IMR-90 (cell line): ENCODE results near the gene NCF2. TPM values are rescaled to one million over a fixed set of nuclear protein-coding genes. Genes with fewer than 3 reads are reported as not detected.
A peak's percentile ranks its signal among the peaks of the same experiment; 100 is the strongest.

Experiments
- ATAC-seq: fragments of 200-7000 bp; cut with Tn5 transposase; 2 replicates; pipeline ENCODE4 v1.9.1; 2020; ENCODE audit warnings: low read depth, mild to moderate bottlenecking, moderate library complexity
- BruUV-seq: library from RNA; stranded (reverse); fragments of 400-500 nt; replicated peaks from 2 replicates; lab custom pipeline; 2021; lab: Mats Ljungman, UMichigan
- CTCF ChIA-PET: fragments of 300-600 bp; formaldehyde crosslinking; extraction: SDS; loops from one replicate; lab custom pipeline; 2021; ENCODE audit warnings: antibody characterized with exemption; lab: Yijun Ruan, JAX
- POLR2A ChIA-PET: fragments of 300-600 bp; sonication (Branson Sonifier 250); formaldehyde crosslinking; loops from one replicate; lab custom pipeline; 2022; ENCODE audit warnings: antibody characterized with exemption; ENCODE audit not compliant: unreplicated experiment; lab: Charles Lee
- DNase-seq: peaks from one replicate; pipeline ENCODE4 v3.0.0; 2013
- H2AFZ ChIP-seq: replicated peaks from 2 replicates; pipeline ENCODE3; 2013; ENCODE audit warnings: low read length, mild to moderate bottlenecking; ENCODE audit not compliant: poor library complexity
- H2AK5ac ChIP-seq: 2 replicates; pipeline ENCODE4 v1.6.1; 2013; ENCODE audit warnings: low read depth, low read length, inconsistent platforms
- H2AK9ac ChIP-seq: replicated peaks from 2 replicates; pipeline ENCODE3; 2013; ENCODE audit warnings: mild to moderate bottlenecking, low read depth, low read length, moderate library complexity; ENCODE audit not compliant: poor library complexity
- H2BK120ac ChIP-seq: 2 replicates; pipeline ENCODE4 v1.6.1; 2013; ENCODE audit warnings: low read depth, low read length, inconsistent platforms
- H2BK15ac ChIP-seq: 3 replicates; pipeline ENCODE4 v1.6.1; 2013; ENCODE audit warnings: low read depth, low read length, inconsistent platforms
- H2BK20ac ChIP-seq: 2 replicates; pipeline ENCODE4 v1.6.1; 2013; ENCODE audit warnings: low read depth, mild to moderate bottlenecking, inconsistent platforms, low read length, moderate library complexity
- H2BK5ac ChIP-seq: 2 replicates; pipeline ENCODE4 v1.6.1; 2013; ENCODE audit warnings: mild to moderate bottlenecking, low read depth, low read length, inconsistent platforms; ENCODE audit not compliant: poor library complexity, severe bottlenecking
- H3K14ac ChIP-seq: replicated peaks from 2 replicates; pipeline ENCODE4 v1.6.1; 2013; ENCODE audit warnings: low read depth, low read length, inconsistent platforms
- H3K18ac ChIP-seq: 2 replicates; pipeline ENCODE4 v1.6.1; 2013; ENCODE audit warnings: low read depth, low read length, control low read depth
- H3K23ac ChIP-seq: 2 replicates; pipeline ENCODE4 v1.6.1; 2013; ENCODE audit warnings: low read depth, low read length, inconsistent platforms
- H3K27ac ChIP-seq: 2 replicates; pipeline ENCODE4 v1.5.1; 2013; ENCODE audit warnings: mild to moderate bottlenecking, control low read depth, low read length; ENCODE audit not compliant: insufficient read depth
- H3K27me3 ChIP-seq: 2 replicates; pipeline ENCODE4 v1.6.1; 2013; ENCODE audit warnings: low read length; ENCODE audit not compliant: control insufficient read depth, insufficient read depth
- H3K36me3 ChIP-seq: 2 replicates; pipeline ENCODE4 v1.6.1; 2013; ENCODE audit warnings: low read length, mixed read lengths; ENCODE audit not compliant: control insufficient read depth, insufficient read depth
- H3K4ac ChIP-seq: 2 replicates; pipeline ENCODE4 v1.6.1; 2013; ENCODE audit warnings: low read depth, low read length, inconsistent platforms
- H3K4me1 ChIP-seq: 2 replicates; pipeline ENCODE4 v1.6.1; 2013; ENCODE audit warnings: low read length, mixed read lengths; ENCODE audit not compliant: control insufficient read depth, insufficient read depth
- H3K4me2 ChIP-seq: 2 replicates; pipeline ENCODE4 v1.6.1; 2013; ENCODE audit warnings: low read depth, mild to moderate bottlenecking, control low read depth, low read length, moderate library complexity
- H3K4me3 ChIP-seq: 2 replicates; pipeline ENCODE4 v1.5.1; 2013; ENCODE audit warnings: low read depth, mild to moderate bottlenecking, control low read depth, low read length, moderate library complexity; ENCODE audit not compliant: insufficient read depth
- H3K56ac ChIP-seq: 2 replicates; pipeline ENCODE4 v1.6.1; 2013; ENCODE audit warnings: low read length, inconsistent platforms; ENCODE audit not compliant: insufficient read depth; ENCODE audit errors: extremely low read depth
- H3K79me1 ChIP-seq, 2 experiments: 2 replicates each; pipeline ENCODE4 v1.6.1; 2013; ENCODE audit warnings: low read length in 2 of 2, inconsistent platforms in 1 of 2, low read depth in 1 of 2
- H3K9ac ChIP-seq: 2 replicates; pipeline ENCODE4 v1.6.1; 2013; ENCODE audit warnings: low read depth, low read length, control low read depth
- H3K9me1 ChIP-seq: 2 replicates; pipeline ENCODE4 v1.6.1; 2013; ENCODE audit warnings: low read length, inconsistent platforms; ENCODE audit not compliant: insufficient read depth
- H3K9me3 ChIP-seq: 2 replicates; pipeline ENCODE4 v1.6.1; 2013; ENCODE audit warnings: low read length; ENCODE audit not compliant: control insufficient read depth, insufficient read depth
- H4K20me1 ChIP-seq: 2 replicates; pipeline ENCODE4 v1.6.1; 2013; ENCODE audit warnings: low read length, inconsistent platforms; ENCODE audit not compliant: insufficient read depth
- H4K5ac ChIP-seq: 2 replicates; pipeline ENCODE4 v1.6.1; 2013; ENCODE audit warnings: mild to moderate bottlenecking, low read depth, low read length, control low read depth
- H4K8ac ChIP-seq, 2 experiments: 2 replicates each; pipeline ENCODE4 v1.6.1; 2013; ENCODE audit warnings: low read depth in 2 of 2, low read length in 2 of 2, control low read depth in 1 of 2, inconsistent platforms in 1 of 2
- H4K91ac ChIP-seq: 2 replicates; pipeline ENCODE4 v1.6.1; 2013; ENCODE audit warnings: low read depth, low read length, inconsistent platforms; ENCODE audit not compliant: insufficient read depth
- SMC3 ChIP-seq: fragments of 150-350 bp; IDR thresholded peaks from 2 replicates; pipeline ENCODE4 v1.6.1; 2016; ENCODE audit warnings: low read depth, mild to moderate bottlenecking, antibody characterized with exemption, low read length, moderate library complexity
- USF2 ChIP-seq: fragments of 150-350 bp; IDR thresholded peaks from 2 replicates; pipeline ENCODE4 v1.6.1; 2017; ENCODE audit warnings: mild to moderate bottlenecking, antibody characterized with exemption, low read length, low read depth
- WGBS, 2 experiments: methylation state at CpG; one replicate each; pipeline versions ENCODE4 v1.1.5 to v1.1.7; 2013; ENCODE audit warnings: missing lambda C conversion rate in 2 of 2; ENCODE audit not compliant: insufficient read length in 1 of 2; ENCODE audit errors: extremely low coverage in 2 of 2; 5-methylcytosine and 5-hydroxymethylcytosine counted together
- dilution Hi-C: fragments of 300-500 bp; cut with HindIII; formaldehyde crosslinking; loops from one replicate; pipeline ENCODE4 v1.14.3; 2018; ENCODE audit warnings: low sequenced_read_pairs; ENCODE audit not compliant: unreplicated experiment
- in situ Hi-C: fragments of 300-500 bp; cut with MboI; formaldehyde crosslinking; loops from 3 replicates; pipeline ENCODE4 v1.14.3; 2019; ENCODE audit warnings: low sequenced_read_pairs, inconsistent platforms, mixed read lengths
- intact Hi-C: fragments of 100-400 bp; cut with micrococcal nuclease; formaldehyde crosslinking; loops from 2 replicates; pipeline ENCODE4 v1.10.0; 2022
- polyA plus RNA-seq, 3 experiments: library from polyadenylated mRNA; depleted of rRNA; stranded (reverse); fragments of >200 nt; gene quantifications; 2 replicates each; pipeline ENCODE4 v1.2.3, GENCODE V29; 2012; ENCODE audit warnings: low replicate concordance in 1 of 3
- total RNA-seq: library from RNA; depleted of rRNA; stranded (reverse); fragments of >200 nt; gene quantifications from 2 replicates; pipeline ENCODE4 v1.2.3, GENCODE V29; 2012

The NCF2 gene
- total and polyA plus RNA-seq, 2 of the 4 experiments (the other 2 are of a cell fraction) = 3.2 to 4.2 TPM

GRCh38 chr1:183567584-183567983 is 22.7 kb downstream of the NCF2 start:
- H3K4me2 ChIP-seq = no peak overlapping the region
- no peak overlapping the region for H2BK120ac ChIP-seq
- no peak overlapping the region for H3K23ac ChIP-seq
- H3K4ac ChIP-seq = peak overlapping the region; percentile 20
- H3K18ac ChIP-seq = no peak overlapping the region
- peak overlapping the region; percentile 25; the same call in 1 of the 2 replicates for H2AK5ac ChIP-seq
- ATAC-seq (peak; percentile 18; the same call in 1 of the 2 replicates), DNase-seq (peak; percentile 47)
- intact Hi-C loops = no loop called here
- H2AFZ ChIP-seq = peak overlapping the region; percentile 77
- H3K27me3 ChIP-seq = no peaks in the 10 kb centered on the region
- H3K79me1 ChIP-seq = no peaks in the 10 kb centered on the region
- no peak overlapping the region for H3K9ac ChIP-seq
- no peak overlapping the region for H4K5ac ChIP-seq
- no peaks in the 10 kb centered on the region for H4K20me1 ChIP-seq
- BruUV-seq = no TSS peak
- H3K4me1 ChIP-seq = peaks cover 13% of the 10 kb centered on the region
- no peaks in the 10 kb centered on the region for H3K9me3 ChIP-seq
- in situ Hi-C loops = no loop called here
- H2BK15ac ChIP-seq = no peak overlapping the region
- no peak overlapping the region for H3K27ac ChIP-seq
- no peak overlapping the region for H3K56ac ChIP-seq
- 0 out of 2 replicates have a peak overlapping the region, but pooled peaks have one; percentile 5 for H3K14ac ChIP-seq
- no CpG with 5 or more reads among the region's 5 CpGs for WGBS, 2 experiments
- H4K8ac ChIP-seq = peak overlapping the region in 1 of 2 experiments; percentile 12; a peak in 1 of 4 replicates
- H3K4me3 ChIP-seq = no peak overlapping the region
- no peaks in the 10 kb centered on the region for H3K36me3 ChIP-seq
- no peak overlapping the region for H2BK5ac ChIP-seq
- ChIA-PET POLR2A (no interaction called here), CTCF (interaction anchor here (0.6 to 0.7 kb wide), 4 partner anchors 21 to 1782 kb away, joined by 4 to 5 read pairs (median 4); no protein-coding TSS in a partner anchor)
- H4K91ac ChIP-seq = 0 out of 2 replicates have a peak overlapping the region, but pooled peaks have one; percentile 16
- H3K9me1 ChIP-seq = peaks cover 9% of the 10 kb centered on the region
- peak overlapping the region; percentile 83 for H2AK9ac ChIP-seq
- H2BK20ac ChIP-seq = peak overlapping the region; percentile 29
- dilution Hi-C loops = no loop called here
- TF ChIP-seq USF2 (peak; percentile 56; the same call in 1 of the 2 replicates), SMC3 (no peak)
